ENCODE results near the gene CYB561D1.

DNA sequence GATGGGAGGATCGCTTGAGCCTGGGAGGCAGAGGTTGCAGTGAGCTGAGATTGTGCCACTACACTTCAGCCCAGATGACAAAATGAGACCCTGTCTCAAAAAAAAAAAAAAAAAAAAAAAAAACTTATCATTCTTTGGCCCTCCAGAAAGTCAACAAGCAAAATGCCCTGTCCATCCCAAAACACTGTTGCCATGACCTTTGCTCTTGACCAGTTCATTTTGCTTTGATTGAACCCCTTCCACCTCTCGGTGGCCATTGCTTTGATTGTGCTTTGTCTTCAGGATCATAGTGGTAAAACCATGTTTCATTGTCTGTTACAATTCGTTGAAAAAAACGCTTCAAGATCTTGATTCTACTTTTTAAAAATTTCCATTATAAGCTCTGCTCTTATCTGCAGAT is 36.1 kb upstream of the CYB561D1 start:
- TF ChIP-seq, protein P1, sequence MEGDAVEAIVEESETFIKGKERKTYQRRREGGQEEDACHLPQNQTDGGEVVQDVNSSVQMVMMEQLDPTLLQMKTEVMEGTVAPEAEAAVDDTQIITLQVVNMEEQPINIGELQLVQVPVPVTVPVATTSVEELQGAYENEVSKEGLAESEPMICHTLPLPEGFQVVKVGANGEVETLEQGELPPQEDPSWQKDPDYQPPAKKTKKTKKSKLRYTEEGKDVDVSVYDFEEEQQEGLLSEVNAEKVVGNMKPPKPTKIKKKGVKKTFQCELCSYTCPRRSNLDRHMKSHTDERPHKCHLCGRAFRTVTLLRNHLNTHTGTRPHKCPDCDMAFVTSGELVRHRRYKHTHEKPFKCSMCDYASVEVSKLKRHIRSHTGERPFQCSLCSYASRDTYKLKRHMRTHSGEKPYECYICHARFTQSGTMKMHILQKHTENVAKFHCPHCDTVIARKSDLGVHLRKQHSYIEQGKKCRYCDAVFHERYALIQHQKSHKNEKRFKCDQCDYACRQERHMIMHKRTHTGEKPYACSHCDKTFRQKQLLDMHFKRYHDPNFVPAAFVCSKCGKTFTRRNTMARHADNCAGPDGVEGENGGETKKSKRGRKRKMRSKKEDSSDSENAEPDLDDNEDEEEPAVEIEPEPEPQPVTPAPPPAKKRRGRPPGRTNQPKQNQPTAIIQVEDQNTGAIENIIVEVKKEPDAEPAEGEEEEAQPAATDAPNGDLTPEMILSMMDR (IDR thresholded peaks at IDR 0.05): no peak
- TF ChIP-seq POLR2A (IDR thresholded peaks at IDR 0.05) (no peak), POLR2AphosphoS5 (IDR thresholded peaks at IDR 0.05) (no peak)

Data from breast epithelium (tissue), 3 donors.